Erythroblast (primary cell): ENCODE results near the gene NEK5.

ENCODE experiments used
- GATA1 ChIP-seq: IDR thresholded peaks from 2 replicates; pipeline ENCODE4 v1.6.1; 2011; ENCODE audit warnings: low read depth, mild to moderate bottlenecking, control low read depth, low read length, moderate library complexity
- POLR2A ChIP-seq: IDR thresholded peaks from 2 replicates; pipeline ENCODE4 v1.6.1; 2011; ENCODE audit warnings: mild to moderate bottlenecking, low read length

DNA sequence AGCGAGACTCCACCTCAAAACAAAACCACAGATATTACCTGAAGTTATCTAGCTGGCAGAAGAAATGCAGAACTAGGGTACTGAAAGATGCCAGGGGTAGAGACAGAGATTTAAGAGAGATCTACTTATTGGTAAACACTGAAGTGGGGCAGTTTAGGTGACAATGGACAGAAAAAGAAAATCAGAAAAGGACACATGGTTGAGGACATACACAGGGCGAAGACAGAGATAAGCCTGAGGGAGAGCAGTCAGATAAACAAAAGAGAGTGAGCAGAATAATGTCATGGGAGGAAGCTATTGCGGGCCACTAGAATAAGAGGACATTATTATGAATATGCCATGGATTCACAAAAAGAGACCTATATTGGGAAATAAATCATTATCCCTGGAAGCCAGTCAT is 3.3 kb downstream of the NEK5 start:
- no peak for TF ChIP-seq POLR2A
- no peak for TF ChIP-seq GATA1
